Activated CD4-positive, alpha-beta T cell treated with anti-CD3 and anti-CD28 coated beads for 36 hours (primary cell): Measurements from ENCODE around the gene SLCO2A1. TPM values are rescaled to one million over a fixed set of nuclear protein-coding genes. Genes with fewer than 3 reads are reported as not detected.

Experiments used
- ATAC-seq: fragments of 200-7000 bp; cut with Tn5 transposase; one replicate; pipeline ENCODE4 v1.10.0; 2021; ENCODE audit warnings: mild to moderate bottlenecking, moderate library complexity
- CTCF ChIA-PET: fragments of 350-600 bp; sonication (Branson Sonifier 250); formaldehyde crosslinking; loops from one replicate; lab custom pipeline; 2021; ENCODE audit warnings: antibody characterized with exemption; lab: Charles Lee
- POLR2A ChIA-PET: fragments of 350-600 bp; sonication (Branson Sonifier 250); formaldehyde crosslinking; loops from one replicate; lab custom pipeline; 2021; ENCODE audit warnings: antibody characterized with exemption, inconsistent platforms; lab: Charles Lee
- DNase-seq: peaks from one replicate; pipeline ENCODE4 v3.0.0-alpha.2; 2020
- H3K27ac Mint-ChIP-seq: one replicate; pipeline ENCODE4 v1.8.0; 2021; ENCODE audit warnings: mixed read lengths
- H3K27me3 Mint-ChIP-seq: one replicate; pipeline ENCODE4 v1.8.0; 2021; ENCODE audit warnings: mixed read lengths
- H3K36me3 Mint-ChIP-seq: one replicate; pipeline ENCODE4 v1.8.0; 2021; ENCODE audit warnings: low read depth, mixed read lengths
- H3K4me1 Mint-ChIP-seq: one replicate; pipeline ENCODE4 v1.8.0; 2021; ENCODE audit warnings: mixed read lengths
- H3K4me3 Mint-ChIP-seq: one replicate; pipeline ENCODE4 v1.8.0; 2021; ENCODE audit warnings: mild to moderate bottlenecking, moderate library complexity, mixed read lengths
- H3K9me3 Mint-ChIP-seq: one replicate; pipeline ENCODE4 v1.8.0; 2021; ENCODE audit warnings: low read depth, mixed read lengths
- intact Hi-C, 2 experiments: fragments of 100-400 bp; cut with DNase I in 1 of 2; cut with micrococcal nuclease in 1 of 2; formaldehyde crosslinking; loops; one replicate each; pipeline versions ENCODE4 v1.14.2 to v1.15.1; 2022 to 2024; cut with DNase I, micrococcal nuclease
- total RNA-seq, 2 experiments: library from RNA; stranded (reverse); gene quantifications; one replicate each; pipeline ENCODE4 v1.2.3, GENCODE V29; 2021

Gene SLCO2A1
- total RNA-seq, 2 experiments from 2014 or later = not detected

- Mint-ChIP-seq H3K27ac (no peak overlapping the region), H3K4me1 (no peaks in the 10 kb centered on the region), H3K9me3 (no peaks in the 10 kb centered on the region), H3K36me3 (no peaks in the 10 kb centered on the region), H3K4me3 (no peak overlapping the region), H3K27me3 (no peaks in the 10 kb centered on the region)
- intact Hi-C loops = no loop called here
- CTCF ChIA-PET = no interaction called here
- POLR2A ChIA-PET = no interaction called here
- DNase-seq (no peak), ATAC-seq (no peak)
These were observed 74.9 kb downstream of the SLCO2A1 start for GRCh38 chr3:133954717-133955360.

GRCh38 chr3:133953297-133953696 is 76.4 kb downstream of the SLCO2A1 start:
- Mint-ChIP-seq H3K4me3 (no peak overlapping the region), H3K27ac (no peak overlapping the region), H3K36me3 (no peaks in the 10 kb centered on the region), H3K27me3 (no peaks in the 10 kb centered on the region), H3K9me3 (no peaks in the 10 kb centered on the region), H3K4me1 (no peaks in the 10 kb centered on the region)
- no peak for DNase-seq
- ChIA-PET CTCF (no interaction called here), POLR2A (no interaction called here)
- ATAC-seq = no peak
- intact Hi-C loops = no loop called here

GRCh38 chr3:133949438-133949837 is 80.3 kb downstream of the SLCO2A1 start:
- DNase-seq (no peak), ATAC-seq (no peak)
- Mint-ChIP-seq H3K27ac (no peak overlapping the region), H3K9me3 (no peaks in the 10 kb centered on the region), H3K36me3 (no peaks in the 10 kb centered on the region), H3K27me3 (peaks cover 2% of the 10 kb centered on the region), H3K4me3 (no peak overlapping the region), H3K4me1 (peaks cover 4% of the 10 kb centered on the region)
- POLR2A ChIA-PET = no interaction called here
- CTCF ChIA-PET = interaction anchor here (0.6 kb wide), 1 partner anchor 1222 kb away, joined by 4 read pairs; no protein-coding TSS in a partner anchor
- intact Hi-C loops = no loop called here

- ChIA-PET CTCF (interaction anchor here (0.6 kb wide), 1 partner anchor 1221 kb away, joined by 4 read pairs; no protein-coding TSS in a partner anchor), POLR2A (no interaction called here)
- Mint-ChIP-seq H3K9me3 (no peaks in the 10 kb centered on the region), H3K27ac (no peak overlapping the region), H3K4me1 (peaks cover 4% of the 10 kb centered on the region), H3K36me3 (no peaks in the 10 kb centered on the region), H3K27me3 (peaks cover 2% of the 10 kb centered on the region), H3K4me3 (no peak overlapping the region)
- ATAC-seq = no peak
- intact Hi-C loops = no loop called here
- no peak for DNase-seq
These were observed 80.7 kb downstream of the SLCO2A1 start for GRCh38 chr3:133948996-133949395.

- DNase-seq (no peak), ATAC-seq (no peak)
- Mint-ChIP-seq H3K4me1 (peaks cover 7% of the 10 kb centered on the region), H3K4me3 (no peak overlapping the region), H3K9me3 (no peaks in the 10 kb centered on the region), H3K27ac (no peak overlapping the region), H3K27me3 (peaks cover 2% of the 10 kb centered on the region), H3K36me3 (no peaks in the 10 kb centered on the region)
- intact Hi-C loops = no loop called here
- POLR2A ChIA-PET = no interaction called here
- CTCF ChIA-PET = interaction anchor here (0.7 kb wide), 1 partner anchor 728 kb away, joined by 3 read pairs; no protein-coding TSS in a partner anchor
These were observed 81.5 kb downstream of the SLCO2A1 start for GRCh38 chr3:133948131-133948810.

GRCh38 chr3:133945381-133946095 is 84.2 kb downstream of the SLCO2A1 start:
- H3K9me3 Mint-ChIP-seq = no peaks in the 10 kb centered on the region
- H3K36me3 Mint-ChIP-seq = no peaks in the 10 kb centered on the region

GRCh38 chr3:133944641-133945380 is 84.9 kb downstream of the SLCO2A1 start:
- ATAC-seq (no peak), DNase-seq (no peak)
- Mint-ChIP-seq H3K27me3 (peaks cover 4% of the 10 kb centered on the region), H3K27ac (no peak overlapping the region), H3K4me3 (no peak overlapping the region), H3K36me3 (no peaks in the 10 kb centered on the region), H3K9me3 (no peaks in the 10 kb centered on the region), H3K4me1 (peaks cover 13% of the 10 kb centered on the region)
- intact Hi-C loops = no loop called here
- ChIA-PET CTCF (no interaction called here), POLR2A (no interaction called here)

More at GRCh38 chr3:133945381-133946095, 84.2 kb downstream of the SLCO2A1 start:
- ATAC-seq = no peak
- Mint-ChIP-seq H3K27me3 (peaks cover 4% of the 10 kb centered on the region), H3K4me1 (peaks cover 13% of the 10 kb centered on the region), H3K4me3 (no peak overlapping the region), H3K27ac (no peak overlapping the region)
- CTCF ChIA-PET = interaction anchor here (1.2 kb wide), 1 partner anchor 18 kb away, joined by 3 read pairs; no protein-coding TSS in a partner anchor
- no peak for DNase-seq
- POLR2A ChIA-PET = no interaction called here
- intact Hi-C loops = no loop called here

GRCh38 chr3:133944181-133944580 is 85.5 kb downstream of the SLCO2A1 start:
- ATAC-seq (no peak), DNase-seq (no peak)
- H3K9me3 Mint-ChIP-seq = no peaks in the 10 kb centered on the region
- no peaks in the 10 kb centered on the region for H3K36me3 Mint-ChIP-seq
- H3K27ac Mint-ChIP-seq = no peak overlapping the region
- H3K4me3 Mint-ChIP-seq = no peak overlapping the region
- H3K4me1 Mint-ChIP-seq = peaks cover 13% of the 10 kb centered on the region
- H3K27me3 Mint-ChIP-seq = peaks cover 4% of the 10 kb centered on the region
- ChIA-PET CTCF (no interaction called here), POLR2A (no interaction called here)
- intact Hi-C loops = no loop called here

GRCh38 chr3:133943639-133944141 is 86.0 kb downstream of the SLCO2A1 start:
- Mint-ChIP-seq H3K36me3 (no peaks in the 10 kb centered on the region), H3K4me1 (peaks cover 13% of the 10 kb centered on the region), H3K9me3 (no peaks in the 10 kb centered on the region), H3K27me3 (peaks cover 4% of the 10 kb centered on the region), H3K4me3 (no peak overlapping the region), H3K27ac (no peak overlapping the region)
- CTCF ChIA-PET = no interaction called here
- POLR2A ChIA-PET = no interaction called here
- DNase-seq (no peak), ATAC-seq (no peak)
- intact Hi-C loops = no loop called here

- H3K4me3 Mint-ChIP-seq = no peak overlapping the region
- ChIA-PET CTCF (interaction anchor here (1.2 kb wide), 1 partner anchor 12 kb away, joined by 3 read pairs; no protein-coding TSS in a partner anchor), POLR2A (no interaction called here)
- H3K27me3 Mint-ChIP-seq = peaks cover 4% of the 10 kb centered on the region
- H3K4me1 Mint-ChIP-seq = peaks cover 13% of the 10 kb centered on the region
- H3K36me3 Mint-ChIP-seq = no peaks in the 10 kb centered on the region
- ATAC-seq (no peak), DNase-seq (no peak)
- intact Hi-C loops = no loop called here
- no peak overlapping the region for H3K27ac Mint-ChIP-seq
- H3K9me3 Mint-ChIP-seq = no peaks in the 10 kb centered on the region
These were observed 86.6 kb downstream of the SLCO2A1 start for GRCh38 chr3:133943031-133943535.

GRCh38 chr3:133941415-133941821 is 88.3 kb downstream of the SLCO2A1 start:
- intact Hi-C loops = no loop called here
- CTCF ChIA-PET = no interaction called here
- H3K9me3 Mint-ChIP-seq = no peaks in the 10 kb centered on the region
- DNase-seq (no peak), ATAC-seq (no peak)
- peaks cover 4% of the 10 kb centered on the region for H3K27me3 Mint-ChIP-seq
- no peaks in the 10 kb centered on the region for H3K36me3 Mint-ChIP-seq
- POLR2A ChIA-PET = no interaction called here
- no peak overlapping the region for H3K27ac Mint-ChIP-seq
- no peak overlapping the region for H3K4me3 Mint-ChIP-seq
- H3K4me1 Mint-ChIP-seq = peaks cover 11% of the 10 kb centered on the region
